CD14-positive monocyte (primary cell): ENCODE results near the gene CEP170B. TPM values are rescaled to one million over a fixed set of nuclear protein-coding genes. Genes with fewer than 3 reads are reported as not detected.
A peak's percentile ranks its signal among the peaks of the same experiment; 100 is the strongest.

Source experiments
- DNase-seq, 3 donors: peaks; one replicate each; pipeline ENCODE4 v3.0.0-alpha.2; 2011 to 2022
- H2AFZ ChIP-seq: 2 replicates; pipeline ENCODE4 v1.6.0; 2012; ENCODE audit warnings: mild to moderate bottlenecking, low read depth, low read length, inconsistent platforms; ENCODE audit not compliant: insufficient read depth, poor library complexity, severe bottlenecking
- H3K27ac ChIP-seq, 2 donors: 1 replicate in 1 of 2; 2 replicates in 1 of 2; pipeline ENCODE4 v1.5.1; 2012 to 2013; ENCODE audit warnings: low read length in 2 of 2, control low read depth in 1 of 2, inconsistent platforms in 1 of 2, low read depth in 1 of 2, mild to moderate bottlenecking in 1 of 2
- H3K27me3 ChIP-seq, 2 donors: one replicate each; pipeline versions ENCODE4 v1.6.0 to v1.6.1; 2011 to 2013; ENCODE audit warnings: low read length in 2 of 2; ENCODE audit not compliant: control insufficient read depth in 2 of 2, insufficient read depth in 2 of 2
- H3K36me3 ChIP-seq, 2 donors: replicated peaks in 1 of 2; 1 replicate in 1 of 2; 2 replicates in 1 of 2; pipeline versions ENCODE4 v1.5.1 to v1.6.1; 2012 to 2013; ENCODE audit warnings: low read length in 2 of 2, control low read depth in 1 of 2, inconsistent platforms in 1 of 2, mild to moderate bottlenecking in 1 of 2; ENCODE audit not compliant: insufficient read depth in 2 of 2, control insufficient read depth in 1 of 2
- H3K4me1 ChIP-seq, 2 donors: 1 replicate in 1 of 2; 2 replicates in 1 of 2; pipeline versions ENCODE4 v1.5.1 to v1.6.1; 2012 to 2013; ENCODE audit warnings: low read length in 2 of 2, control low read depth in 1 of 2, inconsistent platforms in 1 of 2, mild to moderate bottlenecking in 1 of 2, moderate library complexity in 1 of 2; ENCODE audit not compliant: insufficient read depth in 2 of 2, control insufficient read depth in 1 of 2
- H3K4me2 ChIP-seq: replicated peaks from 2 replicates; pipeline ENCODE3; 2012; ENCODE audit warnings: low read length, moderate library complexity, mild to moderate bottlenecking; ENCODE audit not compliant: poor library complexity, severe bottlenecking; ENCODE audit errors: extremely low read depth
- H3K4me3 ChIP-seq, 3 experiments: fragments of 200-600 bp in 1 of 3; sonication (generic) in 1 of 3; replicated peaks in 1 of 3; 1 replicate in 2 of 3; 2 replicates in 1 of 3; pipeline ENCODE4 v1.5.1; 2011 to 2013; ENCODE audit warnings: low read length in 3 of 3, mild to moderate bottlenecking in 3 of 3, control low read depth in 2 of 3, low read depth in 2 of 3, inconsistent platforms in 1 of 3, moderate library complexity in 1 of 3
- H3K79me2 ChIP-seq: 2 replicates; pipeline ENCODE4 v1.6.0; 2012; ENCODE audit warnings: mild to moderate bottlenecking, control low read depth, inconsistent platforms, low read length, moderate library complexity; ENCODE audit not compliant: insufficient read depth
- H3K9ac ChIP-seq: 2 replicates; pipeline ENCODE4 v1.6.0; 2017; ENCODE audit warnings: low read length, mild to moderate bottlenecking; ENCODE audit not compliant: insufficient read depth, poor library complexity, severe bottlenecking
- H3K9me3 ChIP-seq, 2 donors: replicated peaks in 1 of 2; 1 replicate in 1 of 2; 2 replicates in 1 of 2; pipeline versions ENCODE4 v1.5.1 to v1.6.1; 2012 to 2013; ENCODE audit warnings: low read length in 2 of 2, control low read depth in 1 of 2; ENCODE audit not compliant: control insufficient read depth in 1 of 2, insufficient read depth in 1 of 2
- H4K20me1 ChIP-seq: 2 replicates; pipeline ENCODE4 v1.6.0; 2012; ENCODE audit warnings: mild to moderate bottlenecking, low read length, control low read depth, moderate library complexity; ENCODE audit not compliant: insufficient read depth
- H3K27ac Mint-ChIP-seq, 7 donors: one replicate each; pipeline ENCODE4 v1.8.0; 2020; ENCODE audit warnings: mild to moderate bottlenecking in 7 of 7, mixed read lengths in 7 of 7, moderate library complexity in 6 of 7, inconsistent platforms in 2 of 7
- H3K27me3 Mint-ChIP-seq, 3 donors: one replicate each; pipeline ENCODE4 v1.8.0; 2021 to 2022; ENCODE audit warnings: low read depth in 3 of 3, mild to moderate bottlenecking in 3 of 3, mixed read lengths in 3 of 3, moderate library complexity in 3 of 3, inconsistent platforms in 1 of 3
- H3K36me3 Mint-ChIP-seq, 2 donors: one replicate each; pipeline ENCODE4 v1.8.0; 2020; ENCODE audit warnings: mixed read lengths in 2 of 2, inconsistent platforms in 1 of 2, mild to moderate bottlenecking in 1 of 2
- H3K4me1 Mint-ChIP-seq: one replicate; pipeline ENCODE4 v1.8.0; 2020; ENCODE audit warnings: mild to moderate bottlenecking, mixed read lengths
- H3K4me3 Mint-ChIP-seq, 2 donors: one replicate each; pipeline ENCODE4 v1.8.0; 2020; ENCODE audit warnings: mild to moderate bottlenecking in 2 of 2, mixed read lengths in 2 of 2, moderate library complexity in 1 of 2
- H3K9me3 Mint-ChIP-seq, 7 donors: one replicate each; pipeline ENCODE4 v1.8.0; 2020 to 2022; ENCODE audit warnings: mixed read lengths in 7 of 7, mild to moderate bottlenecking in 6 of 7, moderate library complexity in 6 of 7, inconsistent platforms in 2 of 7
- CTCF ChIP-seq: fragments of 200-600 bp; IDR thresholded peaks from one replicate; pipeline ENCODE4 v1.8.0; 2022; ENCODE audit warnings: antibody characterized with exemption, mild to moderate bottlenecking
- WGBS: methylation state at CpG from one replicate; pipeline ENCODE4 v1.1.5; 2013; ENCODE audit warnings: missing lambda C conversion rate; ENCODE audit not compliant: insufficient coverage; 5-methylcytosine and 5-hydroxymethylcytosine counted together
- intact Hi-C, 2 donors: fragments of 100-400 bp; cut with micrococcal nuclease; formaldehyde crosslinking; loops; one replicate each; pipeline versions ENCODE4 v1.15.0 to v1.15.1; 2023
- polyA plus RNA-seq, 3 donors: library from polyadenylated mRNA; depleted of rRNA in 1 of 3; unstranded in 2 of 3; stranded (reverse) in 1 of 3; fragments of 300-500 nt in 2 of 3; fragments of >200 nt in 1 of 3; fragmentation: Illumina TruSeq in 2 of 3; gene quantifications; 1 replicate in 2 of 3; 2 replicates in 1 of 3; pipeline ENCODE4 v1.2.3, GENCODE V29; 2012 to 2021

CEP170B gene
- polyA plus RNA-seq, 3 donors = 0.09 TPM; not detected in 2

- H3K36me3 Mint-ChIP-seq = no peaks in the 10 kb centered on the region
- H3K27ac ChIP-seq = no peak overlapping the region
- intact Hi-C loops = no loop called here
- H3K27me3 Mint-ChIP-seq = peaks cover 12 to 24% (median 22%) of the 10 kb centered on the region in 3 donors
- H3K9ac ChIP-seq = no peak overlapping the region
- no peak for DNase-seq
- H3K27me3 ChIP-seq = peaks cover 0 to 13% of the 10 kb centered on the region in 2 donors
- no peak for TF ChIP-seq CTCF
- H3K9me3 ChIP-seq = peaks cover 0 to 2% of the 10 kb centered on the region in 2 donors
- H3K4me2 ChIP-seq = no peak overlapping the region
- no peak overlapping the region for H3K27ac Mint-ChIP-seq
- peak overlapping the region in 1 of 2 donors; percentile 42 for H3K4me3 Mint-ChIP-seq
- WGBS = 82% methylated on average over 21 of the region's 47 CpGs
- H3K4me1 ChIP-seq = peaks cover 0 to 5% of the 10 kb centered on the region in 2 donors
- H3K9me3 Mint-ChIP-seq = peaks cover 0 to 6% (median 2%) of the 10 kb centered on the region in 7 donors
- H3K36me3 ChIP-seq = no peaks in the 10 kb centered on the region
- no peak overlapping the region for H3K4me3 ChIP-seq
- peaks cover 7% of the 10 kb centered on the region for H3K4me1 Mint-ChIP-seq
- no peaks in the 10 kb centered on the region for H4K20me1 ChIP-seq
- H2AFZ ChIP-seq = no peak overlapping the region
- H3K79me2 ChIP-seq = no peaks in the 10 kb centered on the region
Measured at GRCh38 chr14:104871656-104872468, 6.8 kb downstream of the CEP170B start.

- peak overlapping the region in 1 of 2 donors; percentile 42 for H3K4me3 Mint-ChIP-seq
- no peak overlapping the region for H3K27ac Mint-ChIP-seq
- 16% methylated on average over 24 of the region's 29 CpGs for WGBS
- H3K36me3 Mint-ChIP-seq = no peaks in the 10 kb centered on the region
- intact Hi-C loops = no loop called here
- peaks cover 7% of the 10 kb centered on the region for H3K4me1 Mint-ChIP-seq
- H3K27me3 Mint-ChIP-seq = peaks cover 10 to 16% (median 15%) of the 10 kb centered on the region in 3 donors
- Histone ChIP-seq H3K9ac (no peak overlapping the region), H2AFZ (no peak overlapping the region), H3K36me3 (no peaks in the 10 kb centered on the region), H4K20me1 (no peaks in the 10 kb centered on the region), H3K79me2 (no peaks in the 10 kb centered on the region), H3K4me2 (no peak overlapping the region), H3K9me3 (peaks cover 0 to 2% of the 10 kb centered on the region in 2 donors), H3K4me3 (no peak overlapping the region), H3K27ac (no peak overlapping the region), H3K4me1 (peaks cover 0 to 5% of the 10 kb centered on the region in 2 donors), H3K27me3 (peaks cover 0 to 4% of the 10 kb centered on the region in 2 donors)
- no peak for TF ChIP-seq CTCF
- peaks cover 0 to 5% (median under 1%) of the 10 kb centered on the region in 7 donors for H3K9me3 Mint-ChIP-seq
- DNase-seq = peak; percentile 12 to 55 (median 22)
Measured at GRCh38 chr14:104872469-104873341, 7.6 kb downstream of the CEP170B start.
